Astrocyte (in vitro differentiated cells and primary cell): ENCODE measurements around the gene FHIT.

ENCODE experiments used
- EZH2 ChIP-seq: IDR thresholded peaks from 2 replicates; pipeline ENCODE4 v1.6.1; 2012; ENCODE audit warnings: mild to moderate bottlenecking, low read length, inconsistent platforms; ENCODE audit not compliant: insufficient read depth
- TF ChIP-seq, protein P1 (sequence below): IDR thresholded peaks from 2 replicates; pipeline ENCODE4 v1.5.1; 2011; ENCODE audit warnings: low read depth, mild to moderate bottlenecking, inconsistent platforms, low read length, moderate library complexity; ENCODE audit not compliant: insufficient read depth

DNA sequence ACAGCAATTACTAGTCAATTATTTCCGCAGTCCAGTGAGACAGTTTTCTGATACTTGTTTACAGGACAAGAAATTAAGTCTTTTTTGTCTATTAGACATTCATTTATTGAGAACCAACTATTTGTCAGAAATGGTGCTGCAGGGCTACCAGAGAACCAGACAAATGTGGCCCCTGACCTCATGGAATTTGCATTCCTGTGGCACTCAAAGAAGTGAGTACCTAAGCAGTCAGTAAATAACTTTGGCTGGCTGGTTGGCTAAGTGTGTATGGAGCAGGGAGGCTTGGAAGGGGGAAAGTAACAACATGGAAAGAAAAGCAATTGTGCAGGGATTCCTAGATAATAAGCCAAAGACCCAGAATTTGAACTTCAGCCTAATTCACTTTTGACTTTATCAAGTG lies 1364.5 kb downstream of the FHIT start:
- TF ChIP-seq, protein P1, sequence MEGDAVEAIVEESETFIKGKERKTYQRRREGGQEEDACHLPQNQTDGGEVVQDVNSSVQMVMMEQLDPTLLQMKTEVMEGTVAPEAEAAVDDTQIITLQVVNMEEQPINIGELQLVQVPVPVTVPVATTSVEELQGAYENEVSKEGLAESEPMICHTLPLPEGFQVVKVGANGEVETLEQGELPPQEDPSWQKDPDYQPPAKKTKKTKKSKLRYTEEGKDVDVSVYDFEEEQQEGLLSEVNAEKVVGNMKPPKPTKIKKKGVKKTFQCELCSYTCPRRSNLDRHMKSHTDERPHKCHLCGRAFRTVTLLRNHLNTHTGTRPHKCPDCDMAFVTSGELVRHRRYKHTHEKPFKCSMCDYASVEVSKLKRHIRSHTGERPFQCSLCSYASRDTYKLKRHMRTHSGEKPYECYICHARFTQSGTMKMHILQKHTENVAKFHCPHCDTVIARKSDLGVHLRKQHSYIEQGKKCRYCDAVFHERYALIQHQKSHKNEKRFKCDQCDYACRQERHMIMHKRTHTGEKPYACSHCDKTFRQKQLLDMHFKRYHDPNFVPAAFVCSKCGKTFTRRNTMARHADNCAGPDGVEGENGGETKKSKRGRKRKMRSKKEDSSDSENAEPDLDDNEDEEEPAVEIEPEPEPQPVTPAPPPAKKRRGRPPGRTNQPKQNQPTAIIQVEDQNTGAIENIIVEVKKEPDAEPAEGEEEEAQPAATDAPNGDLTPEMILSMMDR = no peak
- TF ChIP-seq EZH2 = no peak
